H9 (cell line): Measurements from ENCODE around the gene LRRC61. TPM values are rescaled to one million over a fixed set of nuclear protein-coding genes. Genes with fewer than 3 reads are reported as not detected.
A peak's percentile ranks its signal among the peaks of the same experiment; 100 is the strongest.

ENCODE experiments used
- DNase-seq: peaks from one replicate; pipeline ENCODE4 v3.0.0-alpha.2; 2017
- H2AFZ ChIP-seq: one replicate; pipeline ENCODE4 v1.6.1; 2013; ENCODE audit warnings: mild to moderate bottlenecking, low read length, control low read depth, moderate library complexity
- H2AK5ac ChIP-seq: 2 replicates; pipeline ENCODE4 v1.6.1; 2013; ENCODE audit warnings: low read length, control low read depth, mixed read lengths; ENCODE audit not compliant: insufficient read length
- H2BK120ac ChIP-seq: one replicate; pipeline ENCODE4 v1.6.1; 2013; ENCODE audit warnings: low read depth, mild to moderate bottlenecking, low read length, control low read depth, inconsistent platforms; ENCODE audit not compliant: poor library complexity, severe bottlenecking
- H2BK12ac ChIP-seq: 2 replicates; pipeline ENCODE4 v1.6.1; 2013; ENCODE audit warnings: low read length, control low read depth, mixed read lengths, low read depth; ENCODE audit not compliant: insufficient read length
- H2BK15ac ChIP-seq: 2 replicates; pipeline ENCODE4 v1.6.1; 2013; ENCODE audit warnings: low read depth, low read length, control low read depth
- H2BK20ac ChIP-seq: one replicate; pipeline ENCODE4 v1.6.1; 2013; ENCODE audit warnings: low read depth, mild to moderate bottlenecking, low read length, control low read depth, inconsistent platforms; ENCODE audit not compliant: poor library complexity, severe bottlenecking
- H2BK5ac ChIP-seq: 2 replicates; pipeline ENCODE4 v1.6.1; 2013; ENCODE audit warnings: low read length, control low read depth, mixed read lengths; ENCODE audit not compliant: insufficient read length
- H3K14ac ChIP-seq: 2 replicates; pipeline ENCODE4 v1.6.1; 2013; ENCODE audit warnings: low read length, control low read depth; ENCODE audit not compliant: insufficient read depth
- H3K18ac ChIP-seq: 2 replicates; pipeline ENCODE4 v1.6.1; 2013; ENCODE audit warnings: low read depth, mild to moderate bottlenecking, mixed read lengths, low read length, control low read depth; ENCODE audit not compliant: insufficient read length
- H3K23ac ChIP-seq: 2 replicates; pipeline ENCODE4 v1.6.1; 2013; ENCODE audit warnings: low read length, control low read depth, mixed read lengths, low read depth; ENCODE audit not compliant: insufficient read length
- H3K23me2 ChIP-seq: 2 replicates; pipeline ENCODE4 v1.6.1; 2013; ENCODE audit warnings: low read depth, mild to moderate bottlenecking, mixed read lengths, low read length, control low read depth; ENCODE audit not compliant: insufficient read length, poor library complexity, severe bottlenecking
- H3K27ac ChIP-seq: 2 replicates; pipeline ENCODE4 v1.5.1; 2013; ENCODE audit warnings: low read length, control low read depth, mixed read lengths, low read depth; ENCODE audit not compliant: insufficient read length
- H3K27me3 ChIP-seq: 2 replicates; pipeline ENCODE4 v1.6.1; 2013; ENCODE audit warnings: low read length, control low read depth, inconsistent platforms; ENCODE audit not compliant: insufficient read depth
- H3K4ac ChIP-seq: 2 replicates; pipeline ENCODE4 v1.6.1; 2013; ENCODE audit warnings: low read depth, mild to moderate bottlenecking, control low read depth, inconsistent platforms, low read length, moderate library complexity
- H3K4me1 ChIP-seq: 2 replicates; pipeline ENCODE4 v1.6.1; 2013; ENCODE audit warnings: low read length, control low read depth, inconsistent platforms; ENCODE audit not compliant: insufficient read depth
- H3K4me2 ChIP-seq: 2 replicates; pipeline ENCODE4 v1.6.1; 2013; ENCODE audit warnings: low read length, control low read depth, mixed read lengths; ENCODE audit not compliant: insufficient read length, insufficient read depth
- H3K56ac ChIP-seq: 2 replicates; pipeline ENCODE4 v1.6.1; 2013; ENCODE audit warnings: low read depth, mild to moderate bottlenecking, mixed read lengths, low read length, control low read depth; ENCODE audit not compliant: insufficient read length
- H3K79me1 ChIP-seq: 2 replicates; pipeline ENCODE4 v1.6.1; 2013; ENCODE audit warnings: low read depth, mild to moderate bottlenecking, moderate library complexity, low read length, control low read depth, inconsistent platforms; ENCODE audit not compliant: insufficient read depth, poor library complexity, severe bottlenecking
- H3K79me2 ChIP-seq: 2 replicates; pipeline ENCODE4 v1.6.1; 2013; ENCODE audit warnings: low read length, control low read depth, inconsistent platforms; ENCODE audit not compliant: insufficient read depth
- H3K9ac ChIP-seq: 2 replicates; pipeline ENCODE4 v1.6.1; 2013; ENCODE audit warnings: low read length, control low read depth, mixed read lengths; ENCODE audit not compliant: insufficient read length; ENCODE audit errors: extremely low read depth
- H3K9me3 ChIP-seq: one replicate; pipeline ENCODE4 v1.6.1; 2013; ENCODE audit warnings: low read depth, low read length, inconsistent platforms; ENCODE audit not compliant: control insufficient read depth
- H3T11ph ChIP-seq: one replicate; pipeline ENCODE4 v1.6.1; 2013; ENCODE audit warnings: mild to moderate bottlenecking, low read length, control low read depth, inconsistent platforms
- H4K20me1 ChIP-seq: one replicate; pipeline ENCODE4 v1.6.1; 2013; ENCODE audit not compliant: control insufficient read depth, insufficient read length, insufficient read depth
- H4K5ac ChIP-seq: 2 replicates; pipeline ENCODE4 v1.6.1; 2013; ENCODE audit warnings: low read depth, mild to moderate bottlenecking, mixed read lengths, low read length, control low read depth; ENCODE audit not compliant: insufficient read length
- H4K8ac ChIP-seq: replicated peaks from 2 replicates; pipeline ENCODE4 v1.6.1; 2013; ENCODE audit warnings: low read length, control low read depth, mixed read lengths, low read depth; ENCODE audit not compliant: insufficient read length
- H4K91ac ChIP-seq: 2 replicates; pipeline ENCODE4 v1.6.1; 2013; ENCODE audit warnings: low read depth, mild to moderate bottlenecking, moderate library complexity, mixed read lengths, low read length, control low read depth; ENCODE audit not compliant: insufficient read length
- H3K27ac Mint-ChIP-seq, 3 experiments: 2 replicates in 2 of 3; 3 replicates in 1 of 3; pipeline ENCODE4 v1.8.0; 2020 to 2021; ENCODE audit warnings: mixed read lengths in 3 of 3, mild to moderate bottlenecking in 1 of 3, moderate library complexity in 1 of 3
- H3K27me3 Mint-ChIP-seq: 2 replicates; pipeline ENCODE4 v1.8.0; 2021; ENCODE audit warnings: low read depth, mild to moderate bottlenecking, moderate library complexity, mixed read lengths
- H3K36me3 Mint-ChIP-seq, 3 experiments: 2 replicates in 2 of 3; 3 replicates in 1 of 3; pipeline ENCODE4 v1.8.0; 2020 to 2021; ENCODE audit warnings: low read depth in 3 of 3, mixed read lengths in 3 of 3; ENCODE audit not compliant: insufficient read depth in 1 of 3
- H3K4me1 Mint-ChIP-seq, 2 experiments: 2 replicates each; pipeline ENCODE4 v1.8.0; 2020; ENCODE audit warnings: mixed read lengths in 2 of 2
- H3K4me3 Mint-ChIP-seq, 2 experiments: 2 replicates in 1 of 2; 3 replicates in 1 of 2; pipeline ENCODE4 v1.8.0; 2020 to 2021; ENCODE audit warnings: mild to moderate bottlenecking in 2 of 2, mixed read lengths in 2 of 2, moderate library complexity in 1 of 2
- H3K9me3 Mint-ChIP-seq, 2 experiments: 2 replicates in 1 of 2; 3 replicates in 1 of 2; pipeline ENCODE4 v1.8.0; 2020; ENCODE audit warnings: mild to moderate bottlenecking in 2 of 2, mixed read lengths in 2 of 2, moderate library complexity in 1 of 2
- WGBS: extraction: QIAGEN DNeasy Blood & Tissue Kit; methylation state at CpG from one replicate; pipeline ENCODE4 v1.1.7; 2013; ENCODE audit warnings: missing lambda C conversion rate, low lambda C conversion rate, mixed read lengths; ENCODE audit not compliant: insufficient read length; ENCODE audit errors: extremely low coverage; 5-methylcytosine and 5-hydroxymethylcytosine counted together
- total RNA-seq: library from RNA; stranded (reverse); gene quantifications from 2 replicates; pipeline ENCODE4 v1.2.1, GENCODE V29; 2021
- TF ChIP-seq, protein P1 (sequence below): fragments of 200-600 bp; sonication (generic); conservative IDR thresholded peaks from 3 replicates; pipeline ENCODE4 v1.8.0; 2021; ENCODE audit warnings: antibody characterized with exemption, mild to moderate bottlenecking

Gene LRRC61
- total RNA-seq, 1 experiment from 2014 or later: 24.4 TPM

DNA sequence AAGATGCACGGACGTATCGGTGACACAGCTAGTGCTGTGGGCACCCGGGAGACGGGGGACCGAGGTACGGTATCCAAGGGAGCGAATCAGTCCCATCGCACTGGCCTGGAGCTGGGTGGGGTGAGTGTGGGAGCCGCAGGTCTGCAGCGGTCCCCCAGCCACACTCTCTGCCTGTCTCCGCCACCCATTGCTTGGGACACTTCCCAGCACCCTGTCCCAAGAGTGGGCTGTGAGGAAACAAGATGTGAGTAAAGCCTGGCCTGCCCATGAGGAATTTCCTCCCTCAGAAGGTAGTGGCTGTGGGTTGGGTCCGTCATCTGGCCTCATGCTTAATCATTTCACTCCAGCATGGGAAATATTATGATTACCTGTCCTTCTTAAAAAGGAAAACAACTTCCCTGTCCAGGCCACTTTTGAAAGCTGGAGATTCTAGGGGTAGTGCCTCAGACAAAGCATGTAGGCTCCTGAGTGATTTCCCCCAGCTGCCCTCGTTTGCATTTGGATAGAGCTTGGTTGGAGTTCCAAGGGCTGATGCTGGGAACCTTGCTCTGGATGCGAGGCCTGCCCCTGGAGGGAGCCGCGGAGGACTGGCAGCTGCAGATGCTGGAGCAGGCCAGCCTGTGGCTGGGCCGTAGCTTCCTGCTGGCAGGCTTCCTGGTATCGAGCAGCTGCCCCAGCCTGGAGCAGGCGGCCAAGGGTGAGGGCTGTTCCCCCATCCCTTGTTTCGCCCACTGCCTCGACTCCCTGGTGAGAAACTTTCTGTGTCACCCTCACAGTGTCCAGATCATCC, 6.4 kb downstream of the LRRC61 start:
- Mint-ChIP-seq H3K9me3 (no peaks in the 10 kb centered on the region; a peak in 1 of 5 replicates), H3K4me3 (peak overlapping the region in 1 of 2 experiments; percentile 22; a peak in 2 of 5 replicates), H3K27me3 (peaks cover 38% of the 10 kb centered on the region), H3K4me1 (peaks cover 39 to 46% of the 10 kb centered on the region in 2 experiments), H3K36me3 (peaks cover 9 to 55% (median 14%) of the 10 kb centered on the region in 3 experiments), H3K27ac (peak overlapping the region; percentile 89 to 96 (median 91))
- Histone ChIP-seq H3K18ac (no peak overlapping the region), H3T11ph (no peak overlapping the region), H3K9ac (no peak overlapping the region), H2AK5ac (no peak overlapping the region), H3K23me2 (no peaks in the 10 kb centered on the region), H2BK20ac (no peak overlapping the region), H3K4me1 (peaks cover 15% of the 10 kb centered on the region; the same call in 1 of the 2 replicates), H3K79me2 (no peaks in the 10 kb centered on the region), H3K27me3 (no peaks in the 10 kb centered on the region), H3K79me1 (no peaks in the 10 kb centered on the region), H4K5ac (no peak overlapping the region), H3K4me2 (no peak overlapping the region), H4K91ac (peak overlapping the region; percentile 64), H2AFZ (no peak overlapping the region), H3K14ac (no peak overlapping the region; the same call in 1 of the 2 replicates), H3K23ac (no peak overlapping the region), H4K20me1 (no peaks in the 10 kb centered on the region), H2BK5ac (no peak overlapping the region), H3K4ac (no peak overlapping the region), H2BK15ac (no peak overlapping the region), H3K56ac (no peak overlapping the region), H2BK12ac (no peak overlapping the region), H2BK120ac (no peak overlapping the region), H3K27ac (no peak overlapping the region), H4K8ac (no peak overlapping the region), H3K9me3 (no peaks in the 10 kb centered on the region)
- peak; percentile 91 for DNase-seq
- TF ChIP-seq, protein P1, sequence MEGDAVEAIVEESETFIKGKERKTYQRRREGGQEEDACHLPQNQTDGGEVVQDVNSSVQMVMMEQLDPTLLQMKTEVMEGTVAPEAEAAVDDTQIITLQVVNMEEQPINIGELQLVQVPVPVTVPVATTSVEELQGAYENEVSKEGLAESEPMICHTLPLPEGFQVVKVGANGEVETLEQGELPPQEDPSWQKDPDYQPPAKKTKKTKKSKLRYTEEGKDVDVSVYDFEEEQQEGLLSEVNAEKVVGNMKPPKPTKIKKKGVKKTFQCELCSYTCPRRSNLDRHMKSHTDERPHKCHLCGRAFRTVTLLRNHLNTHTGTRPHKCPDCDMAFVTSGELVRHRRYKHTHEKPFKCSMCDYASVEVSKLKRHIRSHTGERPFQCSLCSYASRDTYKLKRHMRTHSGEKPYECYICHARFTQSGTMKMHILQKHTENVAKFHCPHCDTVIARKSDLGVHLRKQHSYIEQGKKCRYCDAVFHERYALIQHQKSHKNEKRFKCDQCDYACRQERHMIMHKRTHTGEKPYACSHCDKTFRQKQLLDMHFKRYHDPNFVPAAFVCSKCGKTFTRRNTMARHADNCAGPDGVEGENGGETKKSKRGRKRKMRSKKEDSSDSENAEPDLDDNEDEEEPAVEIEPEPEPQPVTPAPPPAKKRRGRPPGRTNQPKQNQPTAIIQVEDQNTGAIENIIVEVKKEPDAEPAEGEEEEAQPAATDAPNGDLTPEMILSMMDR: peak; percentile 18; the same call in 1 of the 3 replicates
- WGBS: no CpG with 5 or more reads among the region's 22 CpGs
